Mononuclear cell (primary cell): ENCODE data around the gene CCDC28B. TPM values are rescaled to one million over a fixed set of nuclear protein-coding genes. Genes with fewer than 3 reads are reported as not detected.
"Not testable (repeated sequence)": the region's sequence is repeated elsewhere in the genome, so short reads cannot be mapped to it uniquely, and the experiment has no call there.

Experiments
- H3K27me3 ChIP-seq: 2 replicates; pipeline ENCODE4 v1.6.0; 2011; ENCODE audit warnings: low read length, control low read depth; ENCODE audit not compliant: insufficient read depth
- H3K4me1 ChIP-seq: 2 replicates; pipeline ENCODE4 v1.5.1; 2011; ENCODE audit warnings: mild to moderate bottlenecking, low read length, control low read depth; ENCODE audit not compliant: insufficient read depth
- H3K4me3 ChIP-seq: 2 replicates; pipeline ENCODE4 v1.5.1; 2011; ENCODE audit warnings: mild to moderate bottlenecking, low read length, moderate library complexity
- H3K9me3 ChIP-seq: 2 replicates; pipeline ENCODE4 v1.5.1; 2011; ENCODE audit warnings: low read depth, mild to moderate bottlenecking, control low read depth, low read length
- total RNA-seq: library from RNA; depleted of rRNA; stranded (reverse); fragments of >200 nt; gene quantifications from one replicate; pipeline ENCODE4 v1.2.3, GENCODE V29; 2012

The CCDC28B gene
- total RNA-seq: 3.7 TPM

DNA sequence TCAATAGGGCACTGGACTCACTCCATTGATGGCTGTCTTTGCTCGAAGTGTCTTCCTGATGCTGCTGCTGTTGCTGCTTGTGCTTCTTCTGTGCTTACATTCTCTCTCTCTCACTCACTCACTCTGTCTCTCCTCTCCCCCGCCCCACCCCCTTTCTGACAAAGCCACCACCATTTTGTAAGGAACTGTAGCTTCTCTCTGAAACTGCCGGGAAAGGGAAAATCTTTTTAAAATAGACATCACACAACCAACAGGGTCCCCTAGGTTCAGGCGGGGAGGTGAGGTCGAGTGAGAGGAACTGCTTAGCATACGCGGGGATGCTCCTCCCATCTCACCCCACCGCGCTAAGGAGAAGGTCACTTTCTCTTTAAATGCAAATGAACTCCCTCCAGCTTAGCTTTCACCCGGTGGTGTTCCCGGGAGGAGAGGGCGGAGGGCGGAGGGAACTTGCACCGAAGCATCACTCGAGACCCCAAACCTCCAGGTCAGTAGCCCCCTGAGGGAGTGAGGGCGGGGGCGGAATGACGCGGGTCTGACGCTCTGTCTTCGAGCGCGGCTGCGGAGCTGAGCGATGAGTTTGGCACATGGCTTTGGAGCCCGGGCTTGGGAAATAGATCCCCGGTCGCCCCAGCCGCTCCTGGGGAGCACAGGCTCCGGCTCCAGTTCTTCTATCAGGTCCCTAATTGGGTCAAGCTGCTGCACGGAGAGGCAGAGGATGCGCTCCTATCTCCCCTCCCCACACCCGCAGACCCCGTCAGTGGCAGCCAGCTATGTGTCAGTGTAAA is at the start of gene CCDC28B:
TSS of gene CCDC28B (plus strand) at position 370 of the 785 bp plus-strand sequence. CDS start 1,341 bp downstream, outside the sequence.
- H3K4me1 ChIP-seq: peaks cover 51% of the 10 kb centered on the region
- no peaks in the 10 kb centered on the region for H3K9me3 ChIP-seq
- H3K27me3 ChIP-seq: no peaks in the 10 kb centered on the region
- peak within 1 kb of the TSS; percentile 55 for H3K4me3 ChIP-seq

DNA sequence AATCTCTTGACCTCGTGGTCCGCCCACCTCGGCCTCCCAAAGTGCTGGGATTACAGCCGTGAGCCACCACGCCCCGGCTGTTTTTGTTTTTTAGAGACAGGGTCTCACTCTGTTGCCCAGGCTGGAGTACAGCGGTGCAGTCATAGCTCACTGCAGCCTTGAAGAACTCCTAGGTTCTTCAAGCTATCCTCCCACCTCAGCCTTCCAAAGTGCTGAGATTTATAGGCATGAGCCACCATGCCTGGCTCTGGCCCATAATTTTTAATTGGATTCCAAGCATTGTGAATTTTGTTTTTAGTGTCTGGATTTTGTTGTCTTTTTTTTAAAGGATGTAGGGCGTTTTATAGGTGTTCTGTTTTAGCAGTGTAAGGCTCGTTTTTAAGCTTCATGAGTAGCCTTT is 49.5 kb upstream of the CCDC28B start:
- no peaks in the 10 kb centered on the region for H3K4me1 ChIP-seq
- no peaks in the 10 kb centered on the region for H3K9me3 ChIP-seq
- H3K4me3 ChIP-seq: no peak overlapping the region
- H3K27me3 ChIP-seq: no peaks in the 10 kb centered on the region

DNA sequence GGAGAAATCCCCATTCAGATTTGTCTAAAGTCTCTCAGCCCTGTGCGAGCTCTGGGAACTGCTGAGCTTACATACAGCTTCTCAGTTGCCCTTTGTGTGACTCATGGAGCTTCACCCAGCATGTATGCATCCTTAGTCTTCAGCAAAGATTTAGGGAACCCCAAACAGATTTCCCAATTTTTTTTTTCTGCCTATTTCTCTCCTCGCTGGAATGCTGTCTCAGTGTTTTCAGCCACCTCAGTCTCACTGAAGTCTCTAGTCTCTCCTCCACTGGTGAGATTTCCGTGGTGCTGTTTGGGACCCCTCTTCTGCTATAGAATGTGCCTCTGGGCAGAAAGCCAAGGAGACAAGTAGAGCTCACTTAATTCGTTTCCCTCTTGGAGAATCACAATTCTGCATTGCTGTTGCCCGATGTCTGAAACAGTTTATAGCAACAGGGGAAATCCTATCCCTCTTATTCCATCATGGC is 49.0 kb upstream of the CCDC28B start:
- no peaks in the 10 kb centered on the region for H3K9me3 ChIP-seq
- H3K27me3 ChIP-seq: no peaks in the 10 kb centered on the region
- no peaks in the 10 kb centered on the region for H3K4me1 ChIP-seq
- no peak overlapping the region for H3K4me3 ChIP-seq

DNA sequence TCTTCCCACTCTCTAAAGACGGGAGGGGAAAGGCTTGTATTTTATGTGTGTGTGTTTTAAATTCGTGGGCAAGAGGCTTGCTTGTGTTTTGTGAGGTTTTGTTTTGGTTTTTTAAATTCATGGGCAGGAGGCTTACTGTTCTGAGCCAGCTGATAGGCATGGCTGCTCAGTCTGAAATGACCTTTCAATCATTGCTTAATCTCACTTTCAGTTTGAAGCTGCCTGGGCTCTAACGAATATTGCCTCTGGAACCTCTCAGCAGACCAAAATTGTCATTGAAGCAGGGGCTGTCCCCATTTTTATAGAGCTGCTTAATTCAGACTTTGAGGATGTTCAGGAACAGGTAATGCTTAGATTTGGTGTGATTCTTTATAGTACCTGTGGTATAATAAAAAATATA is 41.2 kb upstream of the CCDC28B start:
- Histone ChIP-seq H3K4me1 (no peaks in the 10 kb centered on the region), H3K27me3 (no peaks in the 10 kb centered on the region), H3K9me3 (no peaks in the 10 kb centered on the region), H3K4me3 (no peak overlapping the region)

DNA sequence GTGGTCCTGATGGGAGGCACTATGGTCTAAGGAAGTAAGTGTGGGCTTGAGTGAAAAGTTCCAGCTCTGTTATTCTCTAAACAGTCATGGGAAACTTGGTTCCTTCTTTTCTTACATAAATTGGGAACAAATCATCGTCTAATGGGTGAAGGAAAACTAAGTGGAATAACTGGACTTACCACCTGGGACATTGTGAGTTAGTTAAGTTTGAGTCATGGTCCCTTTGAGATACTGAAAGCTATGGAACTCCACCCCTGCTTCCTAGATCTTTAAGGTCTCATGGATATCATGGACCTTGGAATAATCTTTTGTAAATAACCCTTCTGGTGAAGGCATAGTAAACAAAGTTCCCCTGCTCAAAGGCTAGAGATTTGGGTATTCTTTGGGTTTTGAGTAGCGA is 37.0 kb upstream of the CCDC28B start:
- Histone ChIP-seq H3K27me3 (no peaks in the 10 kb centered on the region), H3K4me1 (no peaks in the 10 kb centered on the region), H3K4me3 (no peak overlapping the region), H3K9me3 (no peaks in the 10 kb centered on the region)

DNA sequence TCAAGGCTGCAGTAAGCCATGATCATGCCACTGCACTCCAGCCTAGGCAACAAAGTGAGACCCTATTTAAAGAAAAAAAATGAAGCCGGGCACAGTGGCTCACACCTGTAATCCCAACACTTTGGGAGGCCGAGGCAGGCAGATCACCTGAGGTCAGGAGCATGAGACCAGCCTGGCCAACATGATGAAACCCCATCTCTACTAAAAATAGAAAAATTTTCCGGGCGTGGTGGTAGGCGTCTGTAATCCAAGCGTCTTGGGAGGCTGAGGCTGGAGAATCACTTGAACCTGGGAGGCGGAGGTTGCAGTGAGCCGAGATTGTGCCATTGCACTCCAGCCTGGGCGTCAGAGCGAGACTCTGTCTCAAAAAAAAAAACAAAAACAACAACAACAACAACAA is 34.8 kb upstream of the CCDC28B start:
- not testable (repeated sequence) for H3K9me3 ChIP-seq, H3K4me3 ChIP-seq, H3K27me3 ChIP-seq, H3K4me1 ChIP-seq

DNA sequence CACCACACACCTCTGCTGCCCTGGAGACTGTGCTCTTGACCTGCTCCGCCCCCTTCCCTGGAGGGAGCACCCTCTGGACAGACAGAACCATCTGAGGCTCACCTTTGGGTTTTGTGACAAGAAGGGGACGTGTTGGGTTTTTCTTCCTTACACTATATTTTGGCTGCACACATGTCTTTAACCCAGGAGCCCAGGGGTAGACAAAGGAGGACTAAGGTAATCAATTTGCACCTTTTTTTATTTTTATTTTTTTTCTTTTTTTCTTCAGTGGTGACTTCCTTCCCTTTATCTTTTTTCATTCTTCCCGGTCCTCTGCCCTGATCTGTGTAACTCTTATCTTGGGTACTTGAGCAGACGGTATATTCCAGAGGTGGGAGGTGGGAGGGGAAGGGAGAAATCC is 29.4 kb upstream of the CCDC28B start:
- Histone ChIP-seq H3K4me3 (no peak overlapping the region), H3K27me3 (no peaks in the 10 kb centered on the region), H3K9me3 (no peaks in the 10 kb centered on the region), H3K4me1 (no peaks in the 10 kb centered on the region)

DNA sequence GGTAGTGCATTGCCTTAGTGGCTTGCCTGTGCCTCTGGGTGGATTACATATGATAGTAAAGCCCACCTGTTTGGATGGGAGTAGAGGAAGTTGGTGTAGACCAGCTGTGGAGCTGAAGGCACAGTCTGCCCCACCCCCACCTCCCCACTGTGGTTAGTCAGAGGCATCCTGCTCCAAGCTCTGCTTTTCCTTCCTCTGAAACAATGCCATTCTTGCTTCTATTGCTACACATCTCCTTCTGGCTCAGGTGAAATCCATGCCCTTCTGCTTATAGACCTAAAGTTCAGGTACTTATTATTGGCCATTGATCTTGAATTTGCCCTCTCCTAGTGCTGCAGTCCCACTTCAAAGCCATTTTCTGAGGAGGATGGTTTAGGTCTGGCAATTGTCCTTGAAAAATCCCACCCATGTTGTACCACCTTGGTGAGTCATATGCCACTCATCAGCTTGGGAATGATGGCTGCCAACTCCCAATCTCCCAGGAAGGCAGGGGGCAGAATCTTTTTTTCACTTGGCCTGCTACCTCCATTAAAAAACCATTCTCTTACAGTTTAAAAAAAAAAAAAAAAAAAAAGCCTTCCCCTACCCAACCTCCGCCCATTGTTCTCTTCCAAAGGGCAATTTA is 27.7 kb upstream of the CCDC28B start:
- Histone ChIP-seq H3K4me1 (no peaks in the 10 kb centered on the region), H3K4me3 (no peak overlapping the region), H3K9me3 (no peaks in the 10 kb centered on the region), H3K27me3 (no peaks in the 10 kb centered on the region)

DNA sequence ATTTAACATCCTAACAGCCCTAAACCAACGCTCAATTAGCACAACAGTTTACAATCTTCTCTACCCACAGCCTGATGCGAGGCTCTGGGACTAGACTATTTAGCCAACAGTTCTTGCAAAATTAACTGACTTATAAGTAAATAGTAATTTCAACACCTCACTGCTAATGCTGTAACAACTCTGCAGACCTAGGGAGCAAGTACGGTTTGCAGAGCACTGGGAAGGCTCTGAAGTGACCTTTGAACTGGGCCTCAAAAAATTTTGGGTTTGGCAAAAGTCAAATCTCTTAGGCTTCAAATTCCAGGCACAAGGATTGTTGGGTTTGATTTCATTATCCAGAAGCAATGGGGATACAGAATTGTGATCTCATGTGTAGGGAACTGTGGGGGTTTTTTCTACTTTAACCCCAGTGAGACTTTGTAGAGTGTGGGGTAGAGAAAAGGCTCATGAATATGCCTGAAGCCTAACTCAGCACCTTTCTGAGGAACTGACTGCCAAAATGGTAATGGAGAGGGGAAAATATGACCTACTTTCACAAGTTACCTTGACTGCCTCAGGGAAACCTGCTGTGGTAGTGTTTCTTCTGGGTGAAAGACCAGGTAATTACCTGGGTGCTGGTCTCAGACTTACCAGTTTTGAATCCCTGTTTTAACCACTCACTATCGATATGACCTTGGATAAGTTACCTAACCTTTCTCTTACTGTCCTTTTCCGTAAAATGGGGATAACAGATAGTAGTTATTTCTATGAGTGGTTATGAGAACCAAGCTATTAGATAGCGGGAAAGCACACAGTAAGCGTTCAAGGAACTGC is 21.8 kb upstream of the CCDC28B start:
- no peaks in the 10 kb centered on the region for H3K9me3 ChIP-seq
- H3K27me3 ChIP-seq: no peaks in the 10 kb centered on the region
- H3K4me3 ChIP-seq: no peak overlapping the region
- H3K4me1 ChIP-seq: peaks cover 39% of the 10 kb centered on the region

DNA sequence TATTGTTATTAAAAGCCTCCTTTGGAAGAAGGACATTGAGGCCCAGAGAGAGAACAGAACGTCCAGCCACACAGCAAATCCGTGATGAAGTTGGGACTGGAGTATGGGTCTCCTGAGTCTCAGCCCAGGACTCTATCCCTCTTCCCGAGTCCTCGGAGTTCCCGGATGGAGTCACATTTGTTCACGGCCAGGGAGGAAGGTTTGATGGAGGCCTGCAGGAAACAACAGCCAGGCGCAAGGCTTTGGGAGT is 21.3 kb upstream of the CCDC28B start:
- Histone ChIP-seq H3K4me3 (peak overlapping the region; percentile 73), H3K9me3 (no peaks in the 10 kb centered on the region)

DNA sequence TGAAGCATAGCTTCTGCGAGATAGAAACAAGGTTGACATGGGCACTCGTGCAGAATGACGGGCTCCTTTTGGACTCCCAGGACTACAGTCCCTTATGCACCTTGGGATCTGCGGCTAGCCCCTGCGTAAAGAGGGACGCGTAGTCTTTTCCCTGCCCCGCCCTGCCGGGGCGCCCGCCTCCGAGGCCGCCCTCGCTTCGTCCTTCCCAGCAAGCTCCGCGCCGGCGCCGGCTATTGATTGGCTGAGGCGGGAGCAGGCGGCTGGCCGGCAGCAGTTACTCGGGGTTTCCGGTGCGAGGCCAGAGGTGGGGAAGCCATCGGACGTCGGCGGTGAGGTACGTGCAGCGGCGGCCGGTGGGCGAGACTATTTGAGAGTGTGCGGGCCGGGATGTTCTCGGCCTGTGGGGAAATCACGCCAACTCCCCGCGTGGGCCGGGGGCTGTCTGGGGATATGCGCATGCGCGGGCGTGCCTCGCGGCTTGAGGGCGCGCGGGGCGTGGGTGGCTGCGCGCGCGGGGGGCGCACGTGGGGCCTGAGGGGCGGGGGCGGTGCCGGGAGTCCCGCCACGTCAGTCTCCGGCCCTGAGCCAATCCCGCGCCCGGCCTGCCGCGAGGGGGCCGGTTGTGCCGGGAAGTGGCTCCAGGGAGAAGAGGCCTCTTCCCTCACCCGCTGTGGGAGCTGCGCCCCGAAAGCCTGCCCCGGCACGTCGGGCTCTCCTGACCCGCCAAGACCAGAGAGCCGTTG is 20.8 kb upstream of the CCDC28B start, which contains the start of gene TXLNA:
TSS of gene TXLNA (plus strand) at position 233 of the 743 bp plus-strand sequence. CDS start 671 bp downstream, outside the sequence.
- no peaks in the 10 kb centered on the region for H3K27me3 ChIP-seq
- peak within 1 kb of the TSS; percentile 73 for H3K4me3 ChIP-seq

More for the DNA sequence above, 21.3 kb upstream of the CCDC28B start:
- H3K27me3 ChIP-seq: no peaks in the 10 kb centered on the region
- peaks cover 39% of the 10 kb centered on the region for H3K4me1 ChIP-seq

DNA sequence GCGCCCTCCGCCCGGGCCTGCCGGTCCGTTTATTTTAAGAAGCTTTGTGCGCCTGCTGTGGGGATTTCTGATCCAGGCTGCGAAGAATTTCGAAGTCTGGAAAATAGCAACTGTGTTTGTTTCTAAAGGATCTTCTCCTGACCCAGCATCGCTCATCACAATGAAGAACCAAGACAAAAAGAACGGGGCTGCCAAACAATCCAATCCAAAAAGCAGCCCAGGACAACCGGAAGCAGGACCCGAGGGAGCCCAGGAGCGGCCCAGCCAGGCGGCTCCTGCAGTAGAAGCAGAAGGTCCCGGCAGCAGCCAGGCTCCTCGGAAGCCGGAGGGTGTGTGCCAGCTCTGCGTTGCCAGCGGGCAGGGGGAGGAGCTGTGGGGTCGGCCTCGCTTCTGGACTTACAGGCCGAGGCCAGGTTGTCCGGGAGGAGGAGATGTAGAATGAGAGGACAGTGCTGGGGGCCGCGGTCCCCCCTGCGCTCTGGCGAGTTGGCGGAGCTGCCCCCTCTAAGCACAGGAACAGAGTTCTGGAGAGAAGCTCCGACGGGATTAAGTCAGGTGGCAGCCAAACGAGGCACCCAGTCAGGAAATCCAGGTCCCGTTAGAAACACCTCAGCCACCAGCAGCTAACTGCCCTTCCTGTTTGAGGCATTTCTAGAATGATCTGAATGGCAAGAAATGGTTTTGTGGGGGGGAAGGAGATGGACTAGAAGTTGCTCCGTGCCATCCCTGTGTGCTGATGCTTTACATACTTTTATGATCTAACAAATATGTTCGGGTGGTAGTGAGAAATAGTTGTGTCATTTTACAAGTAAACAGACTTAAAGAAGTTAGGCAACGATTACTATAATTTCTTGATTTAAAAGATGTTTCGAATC is 20.0 kb upstream of the CCDC28B start:
- Histone ChIP-seq H3K9me3 (no peaks in the 10 kb centered on the region), H3K4me1 (peaks cover 39% of the 10 kb centered on the region), H3K4me3 (peak overlapping the region; percentile 73)

More for the DNA sequence above, 20.8 kb upstream of the CCDC28B start, which contains the start of gene TXLNA:
- H3K4me1 ChIP-seq: peaks cover 39% of the 10 kb centered on the region
- no peaks in the 10 kb centered on the region for H3K9me3 ChIP-seq

DNA sequence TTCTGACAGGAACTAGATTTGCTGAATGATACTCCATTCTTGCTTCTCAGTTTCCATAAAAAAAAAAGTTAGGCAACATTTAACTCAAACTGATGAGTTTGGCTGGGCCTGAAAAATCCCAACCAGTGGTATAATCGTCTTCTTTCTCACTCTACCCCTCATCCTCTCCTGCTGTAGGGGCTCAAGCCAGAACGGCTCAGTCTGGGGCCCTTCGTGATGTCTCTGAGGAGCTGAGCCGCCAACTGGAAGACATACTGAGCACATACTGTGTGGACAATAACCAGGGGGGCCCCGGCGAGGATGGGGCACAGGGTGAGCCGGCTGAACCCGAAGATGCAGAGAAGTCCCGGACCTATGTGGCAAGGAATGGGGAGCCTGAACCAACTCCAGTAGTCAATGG is 19.3 kb upstream of the CCDC28B start:
- no peaks in the 10 kb centered on the region for H3K9me3 ChIP-seq
- H3K4me1 ChIP-seq: peaks cover 39% of the 10 kb centered on the region
- no peaks in the 10 kb centered on the region for H3K27me3 ChIP-seq
- no peak overlapping the region for H3K4me3 ChIP-seq

More for the DNA sequence above, 20.0 kb upstream of the CCDC28B start:
- no peaks in the 10 kb centered on the region for H3K27me3 ChIP-seq

DNA sequence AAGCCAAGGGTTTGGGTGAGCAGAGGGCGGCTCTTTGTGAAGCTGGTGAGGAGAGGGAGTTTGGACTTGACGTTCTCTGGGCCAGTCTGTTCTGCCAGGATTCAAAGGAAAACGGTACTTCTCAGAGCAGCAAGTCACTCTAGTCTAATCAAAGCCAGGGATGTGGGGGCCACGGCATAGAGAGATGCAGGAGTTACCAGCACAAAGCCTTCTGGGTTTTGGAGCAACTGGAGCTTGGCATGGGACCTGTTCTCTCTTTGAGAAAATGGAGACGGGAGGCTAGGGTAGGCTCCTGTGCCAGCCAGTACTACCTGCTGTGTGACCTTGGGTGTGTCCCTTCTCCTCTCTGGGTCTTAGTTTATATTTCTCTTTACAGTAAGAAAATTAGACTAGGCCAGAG is 18.8 kb upstream of the CCDC28B start:
- no peak overlapping the region for H3K4me3 ChIP-seq
- no peaks in the 10 kb centered on the region for H3K9me3 ChIP-seq
- H3K4me1 ChIP-seq: peaks cover 39% of the 10 kb centered on the region
- no peaks in the 10 kb centered on the region for H3K27me3 ChIP-seq
